Stimulated activated CD4-positive, alpha-beta T cell treated with anti-CD3 and anti-CD28 coated beads, Interleukin-1b, Interleukin-23, amount 100 ng/mL, for 4 hours (primary cell): ENCODE results near the gene ZNF235.
"Not testable (repeated sequence)": the region's sequence is repeated elsewhere in the genome, so short reads cannot be mapped to it uniquely, and the experiment has no call there.

Experiments
- DNase-seq, 2 donors: peaks; one replicate each; pipeline ENCODE4 v3.0.0-alpha.2; 2020; ENCODE audit warnings: low read depth in 2 of 2

Gene ZNF235

GRCh38 chr19:44255705-44256411 is 49.0 kb downstream of the ZNF235 start:
- no peak for DNase-seq

GRCh38 chr19:44254496-44254895 is 50.3 kb downstream of the ZNF235 start:
- DNase-seq: no peak

- DNase-seq: not testable (repeated sequence)
These were observed 51.4 kb downstream of the ZNF235 start for GRCh38 chr19:44253392-44253791.

GRCh38 chr19:44252332-44252731 is 52.5 kb downstream of the ZNF235 start:
- not testable (repeated sequence) for DNase-seq

GRCh38 chr19:44236384-44236783 is 68.4 kb downstream of the ZNF235 start:
- no peak for DNase-seq
